Fibroblast of skin of left quadriceps (primary cell): ENCODE data around the gene GOLGA6L24.
"Not testable (repeated sequence)": the region's sequence is repeated elsewhere in the genome, so short reads cannot be mapped to it uniquely, and the experiment has no call there.

Source experiments
- DNase-seq, 2 experiments: peaks; one replicate each; pipeline ENCODE4 v3.0.0-alpha.2; 2013; ENCODE audit warnings: low read depth in 2 of 2

GOLGA6L24 gene, protein sequence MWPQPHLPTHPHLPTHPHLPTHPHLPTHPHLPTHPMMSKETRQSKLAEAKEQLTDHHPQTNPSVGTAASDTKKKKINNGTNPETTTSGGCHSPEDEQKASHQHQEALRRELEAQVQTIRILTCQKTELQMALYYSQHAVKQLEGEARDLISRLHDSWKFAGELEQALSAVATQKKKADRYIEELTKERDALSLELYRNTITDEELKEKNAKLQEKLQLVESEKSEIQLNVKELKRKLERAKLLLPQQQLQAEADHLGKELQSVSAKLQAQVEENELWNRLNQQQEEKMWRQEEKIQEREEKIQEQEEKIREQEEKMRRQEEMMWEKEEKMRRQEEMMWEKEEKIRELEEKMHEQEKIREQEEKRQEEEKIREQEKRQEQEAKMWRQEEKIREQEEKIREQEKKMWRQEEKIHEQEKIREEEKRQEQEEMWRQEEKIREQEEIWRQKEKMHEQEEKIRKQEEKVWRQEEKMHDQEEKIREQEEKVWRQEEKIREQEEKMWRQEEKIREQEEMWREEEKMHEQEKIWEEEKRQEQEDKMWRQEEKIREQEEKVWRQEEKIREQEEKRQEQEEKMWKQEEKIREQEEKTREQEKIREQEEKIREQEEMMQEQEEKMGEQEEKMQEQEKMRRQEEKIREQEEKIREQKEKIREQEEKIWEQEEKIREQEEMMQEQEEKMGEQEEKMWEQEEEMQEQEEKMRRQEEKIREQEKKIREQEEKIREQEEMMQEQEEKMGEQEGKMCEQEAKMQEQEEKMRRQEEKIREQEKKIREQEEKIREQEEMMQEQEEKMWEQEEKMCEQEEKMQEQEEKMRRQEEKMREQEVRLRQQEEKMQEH

DNA sequence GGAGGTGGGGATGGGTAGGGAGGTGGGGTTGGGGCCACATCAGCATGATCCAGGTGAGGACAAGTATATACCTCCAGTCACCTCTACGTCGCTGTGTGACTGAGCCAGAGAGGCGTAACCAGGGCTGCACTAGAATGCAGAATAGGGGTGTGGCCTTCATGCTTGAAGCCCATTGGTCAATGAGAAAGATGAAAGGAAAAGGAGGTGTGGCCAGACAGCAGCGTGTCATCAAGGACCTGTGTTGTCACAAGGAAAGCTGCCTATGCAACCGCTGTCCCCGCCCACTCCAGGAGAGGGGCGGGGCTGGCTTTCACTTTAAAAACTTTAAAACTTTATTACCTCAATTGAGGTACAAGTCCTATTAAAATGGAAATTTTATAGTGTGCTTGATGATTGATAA is at the start of gene GOLGA6L24:
Gene GOLGA6L24 (minus strand): TSS at position 101 of the 400 bp plus-strand sequence. CDS start 61 bp downstream, at position 40.
- DNase-seq = not testable (repeated sequence)

DNA sequence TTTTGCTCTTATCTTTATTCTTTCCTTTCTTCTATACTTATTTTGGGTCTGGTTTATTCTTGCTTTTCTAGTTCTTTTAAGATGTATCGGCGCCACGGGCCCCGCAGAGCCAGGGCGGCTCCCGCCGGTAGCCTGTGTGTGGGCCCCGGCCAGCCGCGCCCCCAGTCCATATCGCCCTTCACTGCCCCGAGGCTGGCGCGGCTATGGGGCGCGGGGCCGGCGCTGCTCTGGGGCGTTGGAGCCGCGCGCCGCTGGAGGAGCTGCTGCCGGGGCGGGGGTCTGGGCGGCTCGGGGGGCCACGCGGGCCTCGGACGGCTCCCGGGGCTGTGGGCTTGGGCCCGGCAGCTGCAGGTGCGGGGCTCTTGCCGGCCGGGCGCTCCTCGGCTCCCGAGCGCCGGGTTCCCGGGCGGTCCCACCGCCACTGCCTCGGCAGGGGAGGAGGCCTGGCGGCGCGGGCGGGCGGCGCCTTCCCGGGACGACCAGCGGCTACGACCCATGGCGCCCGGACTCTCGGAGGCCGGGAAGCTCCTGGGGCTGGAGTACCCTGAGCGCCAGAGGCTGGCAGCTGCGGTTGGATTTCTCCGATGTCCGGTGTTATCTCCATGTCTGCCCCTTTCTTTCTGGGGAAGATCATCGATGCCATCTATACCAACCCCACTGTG is 45.0 kb upstream of the GOLGA6L24 start:
- not testable (repeated sequence) for DNase-seq

DNA sequence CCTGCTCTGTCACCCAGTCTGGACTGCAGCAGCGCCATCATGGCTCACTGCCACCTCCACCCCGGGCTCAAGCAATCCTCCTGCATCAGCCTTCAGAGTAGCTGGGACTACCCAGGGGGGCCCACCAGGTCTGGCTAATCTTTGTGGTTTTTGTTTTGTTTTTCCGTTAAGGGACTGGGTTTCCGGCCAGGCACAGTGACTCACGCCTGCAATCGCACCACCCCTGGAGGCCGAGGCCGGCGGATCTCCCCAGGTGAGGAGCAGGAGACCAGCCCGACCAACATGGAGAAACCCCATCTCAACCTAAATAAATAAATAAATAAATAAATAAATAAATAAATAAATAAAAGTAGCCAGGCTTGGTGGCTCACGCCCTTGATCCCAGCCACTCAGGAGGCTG is 38.1 kb upstream of the GOLGA6L24 start:
- DNase-seq = not testable (repeated sequence)

DNA sequence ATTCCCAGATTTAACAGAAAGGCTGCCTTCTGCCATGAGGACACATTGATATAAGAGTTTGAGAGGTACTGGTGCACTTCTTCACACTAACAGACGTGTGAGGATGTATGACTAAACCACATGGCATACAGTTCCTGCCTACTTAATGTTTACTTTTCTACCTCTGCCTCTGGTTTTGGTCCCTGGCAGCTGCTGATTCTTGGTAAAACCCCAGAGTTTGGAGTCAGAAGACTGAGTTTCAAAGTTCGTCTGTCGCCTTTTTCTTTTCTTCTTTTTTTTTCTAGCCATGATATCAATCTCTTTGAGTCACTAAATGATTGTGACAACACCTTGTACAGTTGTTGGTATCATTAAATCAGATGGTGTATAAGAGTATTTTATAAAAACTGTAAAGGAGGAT is 22.2 kb upstream of the GOLGA6L24 start:
- DNase-seq = not testable (repeated sequence)

DNA sequence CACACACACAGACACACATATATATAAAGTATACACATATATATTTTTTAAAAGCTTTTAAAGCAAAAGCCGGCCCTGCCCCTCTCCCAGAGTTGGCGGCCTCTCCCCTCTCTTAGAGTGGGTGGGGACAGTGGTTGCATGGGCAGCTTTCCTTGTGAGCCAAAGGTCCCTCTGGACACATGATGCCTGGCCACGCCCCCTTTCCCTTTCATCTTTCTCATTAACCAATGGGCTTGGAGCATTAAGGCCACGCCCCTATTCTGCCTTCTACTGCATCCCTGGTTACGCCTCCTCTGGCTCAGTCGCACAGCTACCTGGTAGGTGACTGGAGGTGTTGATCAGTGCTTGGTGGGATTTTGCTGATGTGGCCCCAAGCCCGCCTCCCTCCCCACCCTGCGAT is 20.5 kb upstream of the GOLGA6L24 start, which contains the start of gene GOLGA8F:
Gene GOLGA8F (plus strand): TSS at position 301 of the 400 bp plus-strand sequence. CDS start 98 bp downstream, at position 399.
- not testable (repeated sequence) for DNase-seq

DNA sequence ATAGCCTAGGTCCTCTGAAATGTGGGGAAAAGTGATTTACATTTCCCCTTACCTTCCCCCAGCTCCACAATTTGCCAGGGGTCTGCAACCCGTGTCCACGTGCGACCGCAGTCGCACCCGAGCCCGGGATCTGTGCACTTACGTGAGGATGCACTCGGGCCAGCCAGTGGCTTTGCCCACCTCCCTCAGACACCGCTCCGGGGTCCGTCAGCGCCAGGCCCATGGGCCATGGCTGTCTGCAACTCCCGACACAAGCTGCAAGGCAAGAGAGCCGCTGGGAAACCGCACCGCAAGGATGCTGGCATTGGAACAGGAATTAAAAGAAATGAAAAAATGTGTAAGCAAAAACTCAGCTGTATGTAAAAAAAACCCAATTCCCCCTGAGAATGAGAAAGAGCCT is 7.6 kb upstream of the GOLGA6L24 start:
- not testable (repeated sequence) for DNase-seq

DNA sequence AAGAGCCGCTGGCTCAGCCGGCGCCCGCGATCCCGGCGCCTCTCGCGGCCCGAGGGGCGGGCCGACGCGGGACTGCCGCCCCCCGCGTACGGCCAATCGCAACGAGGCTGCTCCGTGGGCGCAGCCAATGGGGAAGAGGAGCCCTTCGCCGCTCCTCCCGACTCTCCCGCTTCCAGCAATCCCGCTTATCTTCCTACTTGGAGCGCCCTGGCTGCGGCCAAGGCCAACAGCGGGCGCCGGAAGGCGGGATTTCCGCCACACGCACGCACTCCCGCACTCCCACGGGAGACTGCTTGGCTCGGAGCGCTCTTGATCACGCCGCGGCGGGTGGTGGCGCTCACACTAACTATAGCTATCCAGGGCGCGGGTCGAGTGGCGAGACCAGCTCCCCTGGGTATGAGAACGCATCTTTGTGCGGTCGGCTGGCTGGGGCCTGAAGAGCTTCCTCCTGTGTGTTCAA is 35.7 kb downstream of the GOLGA6L24 start, which contains the start of gene HERC2:
Gene HERC2 (minus strand): TSS at position 51 of the 460 bp plus-strand sequence. CDS start 746 bp downstream, outside the sequence.
- not testable (repeated sequence) for DNase-seq

DNA sequence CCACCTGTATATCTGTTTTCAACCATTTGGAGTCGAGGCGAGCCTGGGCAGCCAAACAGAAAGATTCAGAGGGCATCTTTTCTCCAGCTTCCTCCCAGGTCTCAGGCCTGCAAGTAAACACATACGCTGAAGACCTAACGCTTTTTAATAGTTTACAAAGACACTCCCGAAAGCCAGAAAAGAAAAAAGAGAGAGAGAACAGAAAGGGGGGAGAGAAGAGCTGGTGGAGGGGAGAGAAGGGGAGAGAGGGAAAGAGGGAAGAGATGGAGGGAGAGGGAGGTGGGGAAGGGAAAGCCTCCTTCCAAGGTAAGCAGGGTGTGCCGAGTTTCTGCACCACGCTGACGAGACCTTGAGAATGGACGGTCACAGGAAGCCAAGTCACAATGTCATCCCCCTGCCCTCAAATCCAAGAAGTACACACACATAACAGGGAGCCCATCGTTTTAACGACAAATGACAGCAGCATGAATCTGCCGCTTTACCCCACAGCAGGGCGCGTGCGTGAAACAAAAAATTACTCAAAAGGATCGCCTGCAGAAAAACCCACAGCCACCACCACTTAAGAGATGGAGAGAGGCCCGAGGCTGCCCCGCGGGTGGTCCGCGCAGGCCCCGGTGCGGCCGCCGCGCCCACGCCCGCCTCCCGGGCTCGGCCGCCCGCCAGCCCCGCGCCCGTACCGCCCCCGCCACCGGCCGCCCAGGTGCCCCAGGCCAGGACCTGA is 36.4 kb downstream of the GOLGA6L24 start:
- not testable (repeated sequence) for DNase-seq

DNA sequence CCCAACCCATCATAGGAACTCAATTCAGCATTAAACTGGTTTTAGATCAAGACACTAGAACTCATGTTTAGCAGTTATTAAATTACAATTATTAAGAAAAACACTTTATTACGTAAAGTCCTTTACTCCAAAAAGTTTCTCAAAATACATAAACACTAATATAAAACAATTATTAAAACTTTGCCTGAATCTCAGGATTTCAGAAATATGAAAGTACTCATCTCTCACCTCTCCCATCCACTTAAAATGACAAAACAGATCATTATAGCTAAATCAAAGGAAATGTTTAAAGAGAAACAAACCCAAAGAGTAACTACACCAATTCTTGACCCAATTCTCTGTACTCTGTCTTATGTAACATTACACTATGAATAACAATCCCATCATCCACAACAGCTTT is 38.2 kb downstream of the GOLGA6L24 start:
- not testable (repeated sequence) for DNase-seq

DNA sequence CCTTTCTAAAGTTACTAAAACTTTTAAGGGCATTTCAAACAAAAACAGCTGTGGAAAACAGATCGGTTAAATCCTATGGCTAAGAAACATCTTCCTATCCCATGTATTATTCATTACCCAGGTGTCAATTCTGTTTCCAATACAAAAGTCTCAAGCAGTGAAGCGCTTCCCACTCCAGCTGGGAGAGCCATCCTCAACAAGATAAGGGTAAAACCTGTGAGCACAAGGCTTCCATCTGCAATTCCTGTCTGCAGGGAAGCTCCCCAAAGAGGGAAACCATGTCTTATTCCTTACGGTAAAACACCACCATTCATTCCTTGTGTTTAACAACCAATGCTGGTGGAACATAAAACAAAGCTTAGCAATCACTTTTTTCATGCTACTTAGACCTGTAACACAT is 39.1 kb downstream of the GOLGA6L24 start:
- not testable (repeated sequence) for DNase-seq

DNA sequence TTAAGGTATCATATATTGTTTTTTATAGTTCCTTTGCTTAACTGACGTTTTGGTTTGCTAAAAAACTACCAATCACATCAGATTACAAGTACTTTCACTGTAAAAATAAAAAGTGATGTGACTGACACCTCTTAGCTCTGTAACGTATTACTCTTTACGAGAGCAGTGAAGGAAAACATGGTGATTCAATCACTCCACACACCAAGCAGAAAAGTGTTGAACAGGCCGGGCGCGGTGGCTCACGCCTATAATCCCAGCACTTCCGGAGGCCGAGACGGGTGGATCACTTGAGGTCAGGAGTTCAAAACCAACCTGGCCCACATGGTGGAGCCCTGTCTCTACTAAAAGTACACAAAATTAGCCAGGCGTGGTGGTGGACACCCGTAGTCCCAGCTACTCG is 39.8 kb downstream of the GOLGA6L24 start:
- not testable (repeated sequence) for DNase-seq

DNA sequence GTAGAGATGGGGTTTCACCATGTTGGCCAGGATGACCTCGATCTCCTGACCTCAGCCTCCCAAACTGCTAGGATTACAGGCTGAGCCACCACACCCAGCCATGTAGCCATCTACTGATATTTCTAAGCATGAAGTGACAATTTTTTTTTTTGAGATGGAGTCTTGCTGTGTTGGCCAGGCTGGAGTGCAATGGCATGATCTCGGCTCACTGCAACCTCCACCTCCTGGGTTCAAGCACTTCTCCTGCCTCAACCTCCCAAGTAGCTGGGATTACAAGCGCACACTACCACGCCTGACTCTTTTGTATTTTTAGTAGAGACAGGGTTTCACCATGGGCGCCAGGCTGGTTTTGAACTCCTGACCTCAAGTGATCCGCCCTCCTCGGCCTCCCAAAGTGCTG is 40.9 kb downstream of the GOLGA6L24 start:
- not testable (repeated sequence) for DNase-seq

DNA sequence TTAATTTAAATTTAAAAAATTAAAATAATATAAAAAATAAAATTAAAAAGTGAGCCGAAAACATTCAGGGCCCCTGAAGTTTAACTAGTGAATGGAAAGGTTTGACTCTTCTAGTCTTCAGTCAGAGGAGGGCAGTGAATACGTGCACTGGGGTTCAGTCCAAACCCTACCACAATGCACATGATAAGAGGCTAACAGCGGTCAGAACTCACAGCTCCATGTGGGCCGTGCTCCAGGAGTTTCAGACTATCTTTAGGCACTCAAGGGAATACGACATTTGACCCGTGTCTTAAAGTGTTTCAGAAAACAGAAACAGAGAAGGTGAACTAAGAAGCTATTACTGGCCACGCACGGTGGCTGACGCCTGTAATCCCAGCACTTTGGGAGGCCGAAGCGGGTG is 47.4 kb downstream of the GOLGA6L24 start:
- not testable (repeated sequence) for DNase-seq

DNA sequence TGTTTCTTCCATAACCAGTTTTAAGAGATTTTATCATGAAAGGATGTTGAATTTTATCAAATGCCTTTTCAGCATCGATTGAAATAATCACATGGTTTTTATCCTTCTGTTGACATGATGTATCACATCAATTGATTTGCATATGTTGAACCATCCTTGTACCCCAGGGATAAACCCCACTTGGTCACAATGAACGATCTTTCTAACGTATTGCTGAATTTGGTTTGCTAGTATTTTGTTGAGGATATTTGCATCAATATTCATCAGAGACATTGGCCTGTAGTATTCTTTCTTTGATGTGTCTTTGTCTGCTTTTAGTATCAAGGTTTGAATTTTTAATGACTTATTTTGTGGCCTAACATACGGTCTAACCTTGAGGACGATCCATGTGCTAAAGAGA is 49.2 kb downstream of the GOLGA6L24 start:
- not testable (repeated sequence) for DNase-seq
